Activated CD4-positive, alpha-beta memory T cell treated with anti-CD3 and anti-CD28 coated beads for 36 hours (primary cell): ENCODE results near the gene CRELD2. TPM values are rescaled to one million over a fixed set of nuclear protein-coding genes. Genes with fewer than 3 reads are reported as not detected.

Experiments
- CTCF ChIA-PET: fragments of 350-600 bp; sonication (Branson Sonifier 250); formaldehyde crosslinking; loops from one replicate; lab custom pipeline; 2021; ENCODE audit warnings: antibody characterized with exemption, inconsistent platforms; lab: Charles Lee
- POLR2A ChIA-PET: fragments of 350-600 bp; sonication (Branson Sonifier 250); formaldehyde crosslinking; loops from one replicate; lab custom pipeline; 2021; ENCODE audit warnings: antibody characterized with exemption; lab: Charles Lee
- DNase-seq: peaks from one replicate; pipeline ENCODE4 v3.0.0-alpha.2; 2020
- H3K27ac Mint-ChIP-seq: one replicate; pipeline ENCODE4 v1.8.0; 2021; ENCODE audit warnings: mixed read lengths
- H3K27me3 Mint-ChIP-seq: one replicate; pipeline ENCODE4 v1.8.0; 2021; ENCODE audit warnings: mixed read lengths
- H3K36me3 Mint-ChIP-seq: one replicate; pipeline ENCODE4 v1.8.0; 2021; ENCODE audit warnings: mixed read lengths
- H3K4me1 Mint-ChIP-seq: one replicate; pipeline ENCODE4 v1.8.0; 2021; ENCODE audit warnings: low read depth, mixed read lengths
- H3K4me3 Mint-ChIP-seq: one replicate; pipeline ENCODE4 v1.8.0; 2021; ENCODE audit warnings: mild to moderate bottlenecking, mixed read lengths
- H3K9me3 Mint-ChIP-seq: one replicate; pipeline ENCODE4 v1.8.0; 2021; ENCODE audit warnings: mixed read lengths
- intact Hi-C: fragments of 100-400 bp; cut with micrococcal nuclease; formaldehyde crosslinking; loops from one replicate; pipeline ENCODE4 v1.15.1; 2023
- microRNA-seq: library from miRNA; unstranded; fragments of <30 nt; microRNA quantifications from one replicate; pipeline ENCODE4 v1.2.0, GENCODE V29; 2022; ENCODE audit warnings: borderline number of aligned reads, borderline microRNAs expressed, borderline replicate concordance
- total RNA-seq, 2 experiments: library from RNA; stranded (reverse); gene quantifications; one replicate each; pipeline ENCODE4 v1.2.3, GENCODE V29; 2021

The CRELD2 gene
- total RNA-seq, 2 experiments from 2014 or later: 29.8 to 30.7 TPM

DNA sequence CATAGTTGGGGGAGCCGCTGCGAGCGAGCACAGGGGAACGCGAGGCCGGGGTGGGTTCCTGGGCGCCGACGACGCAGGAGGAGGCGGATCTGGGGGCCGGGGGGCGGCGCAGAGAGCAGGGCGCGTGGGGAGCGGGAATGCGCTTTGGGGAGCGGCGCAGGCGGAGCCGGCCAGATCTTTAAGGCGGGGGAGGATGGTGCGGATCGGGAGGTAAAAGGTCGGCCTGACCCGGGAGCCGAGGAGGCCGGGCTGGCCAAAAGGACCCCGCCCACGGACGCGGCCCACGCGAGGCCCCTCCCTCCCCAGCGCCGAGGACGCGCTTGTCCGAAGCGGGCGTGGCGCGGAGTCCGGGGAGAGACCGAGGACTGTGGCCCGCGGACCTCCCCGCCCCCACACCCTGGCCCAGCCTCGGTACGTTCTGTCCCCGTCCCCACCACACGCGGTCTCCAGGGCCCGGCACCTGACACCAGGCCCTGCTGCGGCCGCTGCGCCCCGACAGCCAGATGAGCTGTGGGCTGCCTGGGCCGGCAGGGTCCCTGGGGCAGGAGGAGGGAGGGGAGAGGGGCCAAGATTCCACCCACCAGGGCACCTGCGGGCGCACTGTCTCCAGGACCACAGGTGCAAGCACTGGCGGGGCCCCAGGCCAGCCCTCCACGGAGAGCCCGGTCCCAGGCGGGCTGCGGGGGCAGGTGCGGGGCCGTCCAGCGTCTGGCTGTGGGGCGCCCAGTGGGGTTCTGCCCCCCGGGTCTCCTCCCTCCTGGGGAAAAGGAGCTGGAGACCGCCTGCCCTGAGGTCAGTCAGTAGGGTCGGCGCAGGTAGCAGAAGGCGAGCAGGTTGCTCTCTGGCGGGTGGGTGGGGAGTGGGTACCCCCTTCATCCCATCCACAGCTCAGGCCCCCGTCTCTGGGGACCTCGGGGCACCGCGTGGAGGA, 53.1 kb downstream of the CRELD2 start:
- ChIA-PET CTCF (interaction anchor here (0.9 to 2.1 kb wide), 4 partner anchors 10 to 59 kb away, joined by 3 to 12 read pairs (median 7); no protein-coding TSS in a partner anchor), POLR2A (interaction anchor here (0.7 to 3.4 kb wide), 5 partner anchors 10 to 181 kb away, joined by 3 to 54 read pairs (median 6); partner anchors contain the start of gene PIM3)
- Mint-ChIP-seq H3K27ac (peak overlapping the region; percentile 93), H3K4me3 (peak overlapping the region; percentile 80), H3K4me1 (peaks cover 36% of the 10 kb centered on the region), H3K36me3 (peaks cover 1% of the 10 kb centered on the region), H3K27me3 (no peaks in the 10 kb centered on the region), H3K9me3 (peaks cover under 1% of the 10 kb centered on the region)
- DNase-seq: peak; percentile 86
- intact Hi-C loops: loop anchor here (2.0 kb wide), 1 partner anchor 35 kb away; no protein-coding TSS in a partner anchor

DNA sequence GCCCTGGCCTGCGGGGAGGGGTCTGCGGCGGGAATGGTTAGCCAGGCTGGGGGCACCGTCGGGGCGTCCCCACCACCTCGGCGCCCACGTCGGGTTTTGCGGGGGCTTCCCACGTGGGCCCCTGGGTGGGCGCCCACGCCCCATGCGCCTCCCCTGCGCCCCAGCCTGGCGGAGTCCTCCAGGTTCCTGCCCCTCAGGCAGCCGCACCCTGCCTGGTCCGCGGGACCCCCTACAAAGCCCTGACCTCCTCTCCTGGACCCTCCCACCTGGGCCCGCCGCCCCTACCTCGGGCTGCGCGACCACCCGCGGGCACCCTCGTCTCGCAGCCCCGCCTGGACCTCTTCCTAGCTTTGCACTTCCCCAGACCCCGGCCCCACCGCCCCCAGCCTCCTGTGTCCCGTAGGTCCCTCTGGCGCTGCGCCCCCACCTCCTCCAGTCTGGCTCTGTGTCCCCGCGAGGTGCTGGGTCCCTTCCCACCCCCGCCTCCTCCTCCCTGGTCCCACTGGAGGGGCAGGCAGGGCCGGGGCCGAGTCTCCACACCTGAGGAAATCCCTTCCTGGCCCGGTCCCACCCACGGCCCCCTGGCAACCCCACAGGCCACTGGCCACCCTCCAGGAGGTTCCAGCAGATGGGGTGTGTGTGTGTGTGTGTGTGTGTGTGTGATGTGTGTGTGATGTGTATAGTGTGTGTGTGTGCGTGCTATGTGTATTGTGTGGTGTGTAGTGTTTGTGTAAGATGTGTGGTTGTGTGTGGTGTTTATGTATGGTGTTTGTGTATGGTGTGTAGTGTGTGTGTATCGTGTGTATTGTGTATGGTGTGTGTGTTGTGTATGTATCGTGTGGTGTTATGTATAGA, 54.0 kb downstream of the CRELD2 start:
- Mint-ChIP-seq H3K36me3 (peaks cover 6% of the 10 kb centered on the region), H3K27me3 (no peaks in the 10 kb centered on the region), H3K27ac (no peak overlapping the region), H3K9me3 (peaks cover 5% of the 10 kb centered on the region), H3K4me1 (peaks cover 37% of the 10 kb centered on the region), H3K4me3 (peak overlapping the region; percentile 80)
- POLR2A ChIA-PET: interaction anchor here (0.7 to 3.4 kb wide), 4 partner anchors 11 to 181 kb away, joined by 3 to 54 read pairs (median 10); partner anchors contain the start of gene PIM3
- intact Hi-C loops: no loop called here
- DNase-seq: peak; percentile 46
- CTCF ChIA-PET: interaction anchor here (0.9 to 2.1 kb wide), 2 partner anchors 42 to 58 kb away, joined by 3 to 12 read pairs; no protein-coding TSS in a partner anchor

DNA sequence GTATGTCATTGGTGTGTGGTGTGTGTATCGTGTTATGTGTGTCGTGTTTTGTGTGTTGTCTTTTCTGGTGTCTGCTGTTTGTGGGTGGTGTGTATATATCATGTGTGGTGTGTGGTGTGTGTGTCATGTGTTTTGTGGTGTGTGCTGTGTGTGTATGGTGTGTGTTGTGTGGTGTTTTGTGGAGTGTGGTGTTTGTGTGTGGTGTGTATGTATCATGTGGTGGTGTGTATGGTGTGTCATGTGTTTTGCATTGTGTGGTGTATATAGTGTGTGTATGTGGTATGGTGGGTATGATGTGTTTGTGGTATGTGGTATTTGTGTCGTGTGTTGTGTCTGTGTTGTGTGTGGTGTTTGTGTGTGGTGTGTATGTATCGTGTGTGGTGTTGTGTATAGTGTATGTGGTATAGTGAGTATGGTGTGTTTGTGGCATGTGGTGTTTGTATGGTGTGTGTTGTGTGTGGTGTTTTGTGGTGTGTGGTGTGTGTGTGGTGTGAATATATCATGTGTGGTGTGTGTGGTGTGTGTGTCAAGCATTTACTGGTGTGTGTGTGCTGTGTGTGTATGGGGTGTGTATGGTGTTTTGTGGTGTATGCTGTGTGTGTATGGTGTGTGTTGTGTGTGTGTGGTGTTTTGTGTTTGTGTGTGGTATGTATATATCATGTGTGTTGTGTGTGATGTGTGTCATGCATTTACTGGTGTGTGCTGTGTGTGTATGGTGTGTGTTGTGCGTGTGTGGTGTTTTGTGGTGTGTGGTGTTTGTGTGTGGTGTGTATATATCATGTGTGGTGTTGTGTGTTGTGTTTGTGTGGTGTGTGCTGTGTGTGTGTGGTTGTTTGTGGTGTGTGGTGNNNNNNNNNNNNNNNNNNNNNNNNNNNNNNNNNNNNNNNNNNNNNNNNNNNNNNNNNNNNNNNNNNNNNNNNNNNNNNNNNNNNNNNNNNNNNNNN, 54.9 kb downstream of the CRELD2 start:
- CTCF ChIA-PET: no interaction called here
- intact Hi-C loops: no loop called here
- H3K9me3 Mint-ChIP-seq: peaks cover 5% of the 10 kb centered on the region

DNA sequence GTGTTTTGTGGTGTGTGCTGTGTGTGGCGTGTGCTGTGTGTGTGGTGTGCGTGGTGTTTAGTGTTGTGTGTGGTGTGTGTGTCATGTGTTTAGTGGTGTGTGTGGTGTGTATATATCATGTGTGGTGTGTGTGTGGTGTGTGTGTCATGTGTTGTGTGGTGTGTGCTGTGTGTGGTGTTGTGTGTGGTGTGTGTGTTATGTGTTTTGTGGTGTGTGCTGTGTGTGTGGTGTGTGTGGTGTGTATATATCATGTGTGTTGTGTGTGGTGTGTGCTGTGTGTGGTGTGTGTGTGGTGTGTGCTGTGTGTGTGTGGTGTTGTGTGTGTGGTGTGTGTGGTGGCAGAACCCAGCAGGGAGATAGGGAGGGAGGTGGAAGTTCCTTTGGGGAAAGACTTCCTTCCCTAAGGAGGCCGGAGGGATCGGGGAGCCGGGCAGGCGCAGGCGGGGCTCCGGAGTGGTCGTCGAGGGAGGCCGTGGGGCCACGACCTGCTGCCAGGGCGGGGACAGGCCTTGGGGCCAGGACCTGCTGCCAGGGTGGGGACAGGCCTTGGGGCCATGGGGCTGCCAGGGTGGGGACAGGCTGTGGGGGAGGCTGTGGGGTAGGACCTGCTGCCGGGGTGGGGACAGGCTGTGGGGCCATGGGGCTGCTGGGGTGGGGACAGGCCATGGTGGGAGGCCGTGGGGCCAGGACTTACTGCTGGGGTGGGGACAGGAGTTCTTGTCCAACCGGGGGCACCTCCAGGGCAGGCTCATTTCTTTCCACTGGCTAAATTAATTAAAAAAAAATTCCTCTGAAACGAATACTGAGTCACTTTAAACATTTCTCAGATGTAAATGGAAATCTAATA, 57.3 kb downstream of the CRELD2 start:
- H3K9me3 Mint-ChIP-seq: peaks cover 25% of the 10 kb centered on the region
- POLR2A ChIA-PET: interaction anchor here (0.6 to 1.2 kb wide), 3 partner anchors 14 to 41 kb away, joined by 4 to 8 read pairs (median 4); no protein-coding TSS in a partner anchor
- peaks cover 35% of the 10 kb centered on the region for H3K4me1 Mint-ChIP-seq
- intact Hi-C loops: loop anchor here (2.0 kb wide), 3 partner anchors 13 to 137 kb away; no protein-coding TSS in a partner anchor
- H3K27ac Mint-ChIP-seq: peak overlapping the region; percentile 92
- CTCF ChIA-PET: interaction anchor here (0.6 to 5.3 kb wide), 5 partner anchors 13 to 55 kb away, joined by 3 to 53 read pairs (median 6); no protein-coding TSS in a partner anchor
- H3K4me3 Mint-ChIP-seq: peak overlapping the region; percentile 44
- peak; percentile 81 for DNase-seq
- no peaks in the 10 kb centered on the region for H3K27me3 Mint-ChIP-seq
- peaks cover 22% of the 10 kb centered on the region for H3K36me3 Mint-ChIP-seq

More for the DNA sequence above, 54.9 kb downstream of the CRELD2 start:
- Mint-ChIP-seq H3K36me3 (peaks cover 8% of the 10 kb centered on the region), H3K4me3 (no peak overlapping the region), H3K4me1 (peaks cover 33% of the 10 kb centered on the region), H3K27ac (no peak overlapping the region), H3K27me3 (no peaks in the 10 kb centered on the region)
- DNase-seq: no peak
- POLR2A ChIA-PET: no interaction called here

DNA sequence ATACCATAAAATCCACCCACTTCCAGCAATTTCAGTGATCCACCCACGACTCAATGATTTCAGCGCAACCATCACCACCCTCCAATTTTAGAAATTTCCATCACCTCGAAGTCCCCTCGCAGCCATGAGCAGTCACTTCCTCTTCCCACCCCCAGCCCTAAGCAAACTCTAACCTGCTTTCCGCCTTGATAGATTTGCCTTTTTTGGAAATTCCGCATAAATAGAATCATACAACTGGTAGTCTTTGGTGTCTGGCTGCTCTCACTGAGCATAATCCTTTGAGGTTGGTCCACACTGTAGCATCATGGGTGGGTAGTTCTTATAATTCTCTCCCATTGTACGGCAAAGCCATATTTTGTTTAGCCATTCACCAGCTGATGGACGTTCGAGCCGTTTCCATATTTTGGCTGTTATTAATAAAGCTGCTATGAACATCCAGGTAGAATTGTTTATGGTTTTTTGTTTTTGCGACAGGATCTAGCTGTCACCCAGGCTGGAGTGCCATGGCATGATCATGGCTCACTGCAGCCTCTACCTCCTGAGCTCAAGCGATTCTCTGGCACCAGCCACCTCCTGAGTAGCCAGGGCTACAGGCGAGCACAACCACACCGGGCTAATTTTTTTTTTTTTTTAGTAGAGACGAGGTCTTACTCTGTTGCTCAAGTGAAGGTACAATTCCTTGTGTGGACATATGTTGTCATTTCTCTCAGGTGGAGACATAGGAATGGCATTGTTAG, 58.2 kb downstream of the CRELD2 start:
- ChIA-PET POLR2A (interaction anchor here (0.6 to 1.2 kb wide), 3 partner anchors 14 to 41 kb away, joined by 4 to 8 read pairs (median 4); no protein-coding TSS in a partner anchor), CTCF (interaction anchor here (0.6 to 5.3 kb wide), 6 partner anchors 14 to 54 kb away, joined by 3 to 53 read pairs (median 6); no protein-coding TSS in a partner anchor)
- DNase-seq: peak; percentile 81
- Mint-ChIP-seq H3K4me3 (peak overlapping the region; percentile 6), H3K27me3 (no peaks in the 10 kb centered on the region), H3K27ac (peak overlapping the region; percentile 92), H3K4me1 (peaks cover 36% of the 10 kb centered on the region), H3K9me3 (peaks cover 31% of the 10 kb centered on the region), H3K36me3 (peaks cover 26% of the 10 kb centered on the region)
- intact Hi-C loops: loop anchor here (2.0 kb wide), 3 partner anchors 14 to 138 kb away; no protein-coding TSS in a partner anchor

Small RNA genes within 50 kb of the gene (microRNA-seq; reads per million reads assigned to microRNA genes)
- gene MIR6821: 3.9 reads per million, percentile 5 among the genes with 10 or more reads in this experiment

Other genes with a start within 250 kb of the CRELD2 start
- gene BRD1, start 90.8 kb upstream of the CRELD2 start, total RNA-seq: 10 to 100 TPM; 27.5 to 30.2 TPM
- 10 to 100 TPM; 18.4 TPM for gene ZBED4, start 64.8 kb upstream of the CRELD2 start, total RNA-seq
- gene ALG12, start 196 bp upstream of the CRELD2 start, total RNA-seq: 10 to 100 TPM; 12.4 to 13.8 TPM
- gene PIM3, start 42.1 kb downstream of the CRELD2 start, total RNA-seq: 100 to 1,000 TPM; 222 to 231 TPM
- 1 to 10 TPM in 1 of 2 experiments, under 1 TPM in 1; 0.73 to 1.1 TPM for gene IL17REL, start 94.1 kb downstream of the CRELD2 start, total RNA-seq
- gene TTLL8, start 139.7 kb downstream of the CRELD2 start, total RNA-seq: not detected
- not detected for gene MLC1, start 166.8 kb downstream of the CRELD2 start, total RNA-seq
- not detected for gene MOV10L1, start 171.4 kb downstream of the CRELD2 start, total RNA-seq